LoVo (cell line): Measurements from ENCODE around the gene NOP14.
"Not testable (repeated sequence)": the region's sequence is repeated elsewhere in the genome, so short reads cannot be mapped to it uniquely, and the experiment has no call there.

ENCODE experiments used
- DNase-seq: peaks from one replicate; pipeline ENCODE4 v3.0.0-alpha.2; 2016; ENCODE audit warnings: low spot score

NOP14 gene

GRCh38 chr4:2963175-2963965 is at the start of gene NOP14, which contains the start of gene GRK4:
TSS of gene NOP14 (minus strand) at chr4:2963406. CDS start at chr4:2963319, 87 bp downstream.
TSS of gene GRK4 (plus strand) at chr4:2963571. CDS start at chr4:2964071, 500 bp downstream.
- peak; percentile 99 for DNase-seq

- DNase-seq = no peak
These were observed 48.4 kb upstream of the NOP14 start for GRCh38 chr4:3011456-3012220.

GRCh38 chr4:3010998-3011397 is 47.8 kb upstream of the NOP14 start:
- DNase-seq = no peak

- DNase-seq = no peak
These were observed 47.4 kb upstream of the NOP14 start for GRCh38 chr4:3010577-3010976.

GRCh38 chr4:3009422-3009821 is 46.2 kb upstream of the NOP14 start:
- DNase-seq = no peak

GRCh38 chr4:3007724-3008123 is 44.5 kb upstream of the NOP14 start:
- DNase-seq = no peak

GRCh38 chr4:2996415-2996814 is 33.2 kb upstream of the NOP14 start:
- DNase-seq = no peak

- DNase-seq = no peak
These were observed 32.5 kb upstream of the NOP14 start for GRCh38 chr4:2995546-2996265.

GRCh38 chr4:2994917-2995316 is 31.7 kb upstream of the NOP14 start:
- no peak for DNase-seq

- no peak for DNase-seq
These were observed 28.0 kb upstream of the NOP14 start for GRCh38 chr4:2991243-2991642.

- not testable (repeated sequence) for DNase-seq
These were observed 20.5 kb upstream of the NOP14 start for GRCh38 chr4:2983715-2984114.

- DNase-seq = no peak
These were observed 18.8 kb upstream of the NOP14 start for GRCh38 chr4:2982012-2982411.

- no peak for DNase-seq
These were observed 18.1 kb upstream of the NOP14 start for GRCh38 chr4:2981256-2981819.

- DNase-seq = no peak
These were observed 14.2 kb upstream of the NOP14 start for GRCh38 chr4:2977211-2978088.

- DNase-seq = no peak
These were observed 8.1 kb upstream of the NOP14 start for GRCh38 chr4:2971275-2971674.

- DNase-seq = no peak
These were observed 5.2 kb upstream of the NOP14 start for GRCh38 chr4:2968381-2968780.

GRCh38 chr4:2965262-2965661 is 2.1 kb upstream of the NOP14 start:
- DNase-seq = no peak

- DNase-seq = no peak
These were observed 1.6 kb upstream of the NOP14 start for GRCh38 chr4:2964706-2965258.

GRCh38 chr4:2963966-2964471 is 813 bp upstream of the NOP14 start:
- DNase-seq = no peak

GRCh38 chr4:2962614-2963174 is 512 bp downstream of the NOP14 start:
- DNase-seq = peak; percentile 41
